HG03432 (cell line): ENCODE results near the gene SLC43A1.

ENCODE experiments used
- ATAC-seq: cut with Tn5 transposase; IDR thresholded peaks from one replicate; pipeline ENCODE4 v1.9.1; 2021; ENCODE audit warnings: mild to moderate bottlenecking, moderate library complexity; ENCODE audit not compliant: unreplicated experiment

SLC43A1 gene

DNA sequence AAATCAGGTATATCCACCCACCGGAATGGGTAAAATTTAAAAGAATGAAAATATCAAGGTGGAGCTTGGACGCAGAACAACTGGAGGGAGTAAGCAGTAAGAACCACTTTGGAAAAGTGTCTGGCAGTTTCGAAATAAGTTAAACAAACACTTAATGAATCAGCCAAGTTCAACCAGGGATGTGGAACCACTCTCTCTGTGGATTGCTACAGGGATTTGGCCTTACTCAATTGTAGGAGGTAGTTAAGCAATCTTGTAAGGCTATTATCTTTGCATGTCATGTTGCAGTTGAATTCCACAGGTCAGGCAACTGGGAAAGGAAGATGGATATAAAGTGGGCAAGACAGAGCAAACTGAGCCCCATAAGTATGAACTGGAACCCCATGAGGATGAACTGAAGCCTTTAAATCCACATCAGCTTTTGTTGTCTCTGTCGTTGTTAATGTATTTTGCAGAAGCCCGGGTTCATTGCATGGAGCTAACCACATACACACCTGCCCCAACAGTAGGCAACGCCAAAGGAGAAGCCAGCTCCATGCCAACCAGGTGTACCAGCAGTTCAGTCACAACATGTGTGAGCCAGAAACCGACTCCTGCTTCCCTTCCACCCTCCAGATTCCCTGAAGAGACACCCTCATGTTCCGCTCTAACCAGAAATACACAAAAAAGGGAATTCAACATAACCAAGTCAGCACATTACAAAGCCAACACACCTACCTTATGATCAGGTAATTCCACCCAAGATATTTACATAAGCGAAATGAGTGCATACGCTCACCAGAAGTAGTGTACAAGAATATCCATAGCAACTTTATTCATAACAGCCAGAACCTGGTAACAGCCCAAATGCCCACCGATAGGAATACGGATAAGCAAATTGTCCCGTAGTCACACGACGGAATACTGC is 80.6 kb downstream of the SLC43A1 start:
- ATAC-seq = no peak
